Muscle layer of colon (tissue), 2 donors: ENCODE data around the gene SORCS2.

Source experiments
- H3K27ac ChIP-seq: one replicate; pipeline ENCODE4 v1.7.0; 2013; ENCODE audit warnings: low read depth, mild to moderate bottlenecking, low read length, moderate library complexity
- H3K27me3 ChIP-seq, 2 donors: one replicate each; pipeline ENCODE4 v1.7.0; 2013; ENCODE audit warnings: low read length in 2 of 2, mild to moderate bottlenecking in 2 of 2; ENCODE audit not compliant: insufficient read depth in 2 of 2, control insufficient read depth in 1 of 2
- H3K36me3 ChIP-seq: one replicate; pipeline ENCODE4 v1.7.0; 2013; ENCODE audit warnings: mild to moderate bottlenecking, low read length; ENCODE audit not compliant: insufficient read depth
- H3K4me1 ChIP-seq: one replicate; pipeline ENCODE4 v1.7.0; 2013; ENCODE audit warnings: mild to moderate bottlenecking, low read length; ENCODE audit not compliant: insufficient read depth
- H3K4me3 ChIP-seq, 2 donors: one replicate each; pipeline ENCODE4 v1.7.0; 2013; ENCODE audit warnings: low read length in 2 of 2, low read depth in 1 of 2, mild to moderate bottlenecking in 1 of 2, moderate library complexity in 1 of 2
- H3K9ac ChIP-seq: one replicate; pipeline ENCODE4 v1.7.0; 2013; ENCODE audit warnings: low read length
- H3K9me3 ChIP-seq: one replicate; pipeline ENCODE4 v1.7.0; 2013; ENCODE audit warnings: mild to moderate bottlenecking, low read length
- donor health status: abdominal sarcoma.
- donor health status: Adenocarcinoma of cecum.

SORCS2 gene

DNA sequence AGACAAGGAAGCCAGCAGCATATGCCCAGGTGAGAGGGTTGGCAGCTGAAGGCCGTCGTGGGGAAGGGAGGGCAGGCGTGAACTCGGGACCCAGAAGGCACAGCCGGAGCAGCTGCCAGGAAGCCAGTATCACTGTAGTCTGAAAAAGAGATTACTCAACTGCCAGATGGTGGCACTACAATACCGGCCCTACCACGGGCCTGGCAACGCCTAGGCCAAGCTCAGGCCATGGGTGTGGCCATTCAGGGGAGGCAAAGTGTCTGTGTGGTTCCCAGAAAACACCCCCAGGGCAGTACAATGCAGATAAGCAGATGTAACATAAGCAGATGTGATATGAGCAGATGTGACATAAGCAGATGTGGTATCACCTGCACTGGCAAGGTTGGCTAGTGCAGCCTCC lies 511.4 kb downstream of the SORCS2 start:
- no peak overlapping the region for H3K27ac ChIP-seq
- peaks cover 0 to 5% of the 10 kb centered on the region in 2 donors for H3K27me3 ChIP-seq
- no peak overlapping the region for H3K4me3 ChIP-seq
- no peaks in the 10 kb centered on the region for H3K4me1 ChIP-seq
- H3K36me3 ChIP-seq: no peaks in the 10 kb centered on the region
- no peak overlapping the region for H3K9ac ChIP-seq
- no peaks in the 10 kb centered on the region for H3K9me3 ChIP-seq

DNA sequence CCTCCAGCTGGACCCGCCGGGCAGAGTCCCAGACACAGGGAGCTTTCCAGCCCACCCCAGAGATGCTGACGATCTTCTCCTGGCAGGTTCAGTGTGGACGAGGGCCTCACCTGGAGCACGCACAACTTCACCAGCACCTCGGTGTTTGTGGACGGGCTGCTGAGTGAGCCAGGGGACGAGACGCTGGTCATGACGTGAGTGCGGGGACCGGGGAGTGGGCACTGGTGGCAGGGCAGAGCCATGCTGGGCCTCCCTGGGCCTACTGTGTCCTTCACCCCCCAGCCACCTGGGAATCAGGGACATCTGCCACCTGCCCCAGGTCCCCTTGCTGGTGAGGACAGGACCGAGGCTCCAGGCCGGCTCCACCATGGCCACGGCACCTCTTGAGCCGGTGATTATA lies 511.8 kb downstream of the SORCS2 start:
- H3K9ac ChIP-seq: no peak overlapping the region
- no peaks in the 10 kb centered on the region for H3K9me3 ChIP-seq
- H3K36me3 ChIP-seq: no peaks in the 10 kb centered on the region
- peaks cover 0 to 5% of the 10 kb centered on the region in 2 donors for H3K27me3 ChIP-seq
- H3K27ac ChIP-seq: no peak overlapping the region
- H3K4me1 ChIP-seq: no peaks in the 10 kb centered on the region
- H3K4me3 ChIP-seq: no peak overlapping the region

DNA sequence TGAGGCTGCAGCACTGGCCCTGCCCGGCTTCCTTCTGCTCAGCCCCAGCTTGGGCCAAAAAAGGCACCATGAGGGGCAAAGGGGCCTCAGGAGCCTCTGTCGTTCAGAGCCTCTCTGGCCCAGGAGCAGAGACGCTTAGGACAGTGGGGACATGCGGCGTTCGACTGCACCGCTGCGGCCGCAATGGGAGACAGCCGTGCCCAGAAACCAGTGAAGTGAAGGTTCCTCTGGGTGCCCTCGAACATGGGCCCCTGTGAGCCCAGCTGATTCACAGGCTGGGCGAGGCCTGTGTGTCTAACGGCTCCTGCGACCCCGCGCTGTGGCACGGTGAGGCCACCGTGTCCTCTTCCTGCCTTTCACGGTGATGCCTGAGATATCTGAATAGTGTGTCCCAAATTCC lies 512.3 kb downstream of the SORCS2 start:
- no peak overlapping the region for H3K27ac ChIP-seq
- H3K4me3 ChIP-seq: no peak overlapping the region
- peaks cover 0 to 5% of the 10 kb centered on the region in 2 donors for H3K27me3 ChIP-seq
- H3K9ac ChIP-seq: no peak overlapping the region
- no peaks in the 10 kb centered on the region for H3K4me1 ChIP-seq
- no peaks in the 10 kb centered on the region for H3K9me3 ChIP-seq
- H3K36me3 ChIP-seq: no peaks in the 10 kb centered on the region

DNA sequence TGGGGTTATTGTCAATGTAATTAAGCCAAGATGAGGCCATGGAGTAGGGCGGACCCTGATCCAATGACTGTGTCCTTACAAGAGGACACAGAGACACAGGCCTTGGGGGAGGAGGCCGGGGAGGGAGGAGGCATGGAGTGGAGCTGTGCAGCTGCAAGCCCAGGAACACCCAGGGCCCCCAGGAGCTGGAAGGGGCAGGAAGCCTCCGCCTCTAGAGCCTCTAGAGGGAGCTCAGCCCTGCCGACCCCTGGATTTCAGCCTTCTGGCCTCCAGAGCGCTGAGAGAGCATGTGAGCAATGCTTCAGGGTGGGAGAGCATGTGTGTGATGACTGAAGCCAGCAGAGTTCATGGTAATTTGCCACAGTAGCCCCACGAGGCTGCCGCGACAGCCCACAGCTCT lies 512.7 kb downstream of the SORCS2 start:
- peaks cover 0 to 5% of the 10 kb centered on the region in 2 donors for H3K27me3 ChIP-seq
- H3K27ac ChIP-seq: no peak overlapping the region
- H3K36me3 ChIP-seq: no peaks in the 10 kb centered on the region
- no peaks in the 10 kb centered on the region for H3K9me3 ChIP-seq
- H3K9ac ChIP-seq: no peak overlapping the region
- H3K4me1 ChIP-seq: no peaks in the 10 kb centered on the region
- no peak overlapping the region for H3K4me3 ChIP-seq

DNA sequence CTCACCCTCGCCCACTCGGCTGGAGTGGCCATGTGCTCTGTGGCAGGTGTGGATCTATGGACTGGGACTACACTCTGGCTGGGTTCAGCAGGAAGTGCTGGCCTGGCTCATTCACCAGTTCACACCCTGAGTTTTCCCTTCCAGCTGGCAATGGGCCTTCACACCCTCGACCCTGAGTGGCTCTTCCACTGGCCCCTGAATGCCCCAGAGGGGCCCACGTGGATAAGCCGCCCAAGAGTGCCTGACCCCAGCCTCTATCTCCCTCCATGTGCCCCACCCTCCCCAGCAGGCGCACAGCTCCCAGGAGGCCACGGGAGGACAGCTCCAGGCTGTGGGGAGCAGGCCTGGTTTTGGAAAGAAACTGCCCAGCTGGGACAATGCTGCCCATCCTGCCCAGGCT lies 513.3 kb downstream of the SORCS2 start:
- Histone ChIP-seq H3K4me3 (no peak overlapping the region), H3K27me3 (peaks cover 0 to 4% of the 10 kb centered on the region in 2 donors), H3K27ac (no peak overlapping the region), H3K9me3 (no peaks in the 10 kb centered on the region), H3K9ac (no peak overlapping the region), H3K36me3 (no peaks in the 10 kb centered on the region), H3K4me1 (no peaks in the 10 kb centered on the region)

DNA sequence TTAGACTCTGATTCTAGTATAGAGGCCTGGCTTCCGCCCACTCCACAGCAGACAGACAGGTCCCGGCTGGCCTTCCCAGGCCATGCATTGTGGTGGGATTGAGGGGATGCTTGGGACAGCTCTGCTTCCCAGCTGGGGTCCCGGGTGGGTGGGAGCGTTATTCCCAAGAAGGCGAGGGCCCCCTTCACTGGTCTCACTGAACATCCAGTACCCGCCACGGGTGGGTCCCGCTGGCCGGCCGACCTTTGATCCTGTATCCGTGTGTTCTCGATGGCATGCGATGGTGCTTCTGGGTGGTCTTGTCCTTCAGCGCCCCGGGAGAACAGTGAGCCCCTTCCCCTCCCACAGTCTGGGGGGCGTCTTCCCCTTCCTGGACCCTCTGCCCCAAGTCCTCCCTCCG lies 515.9 kb downstream of the SORCS2 start:
- Histone ChIP-seq H3K27ac (no peak overlapping the region), H3K4me3 (no peak overlapping the region), H3K9ac (no peak overlapping the region), H3K27me3 (no peaks in the 10 kb centered on the region), H3K36me3 (no peaks in the 10 kb centered on the region), H3K4me1 (no peaks in the 10 kb centered on the region), H3K9me3 (no peaks in the 10 kb centered on the region)

DNA sequence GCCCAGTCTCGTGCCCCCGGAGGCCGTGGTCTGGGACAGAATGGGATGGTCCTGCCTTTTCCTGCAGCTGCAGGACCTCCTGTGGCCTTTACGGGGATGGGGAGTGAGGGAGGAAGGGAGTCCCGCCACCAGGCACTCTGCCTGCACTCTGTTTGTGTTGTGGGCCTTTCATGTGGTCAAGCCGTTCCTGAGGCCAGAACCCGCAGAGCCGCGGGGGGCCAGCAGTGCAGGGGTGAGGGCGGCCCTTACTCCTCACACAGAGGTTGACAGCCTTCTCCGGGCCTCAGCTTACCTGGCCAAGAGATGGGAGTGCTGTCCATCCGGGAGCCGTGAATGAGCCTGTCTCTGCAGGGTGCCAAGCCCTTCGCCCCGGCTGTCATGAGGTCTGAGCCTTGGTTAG lies 516.6 kb downstream of the SORCS2 start:
- Histone ChIP-seq H3K27me3 (no peaks in the 10 kb centered on the region), H3K4me3 (no peak overlapping the region), H3K9me3 (no peaks in the 10 kb centered on the region), H3K4me1 (no peaks in the 10 kb centered on the region), H3K9ac (no peak overlapping the region), H3K27ac (no peak overlapping the region), H3K36me3 (no peaks in the 10 kb centered on the region)

DNA sequence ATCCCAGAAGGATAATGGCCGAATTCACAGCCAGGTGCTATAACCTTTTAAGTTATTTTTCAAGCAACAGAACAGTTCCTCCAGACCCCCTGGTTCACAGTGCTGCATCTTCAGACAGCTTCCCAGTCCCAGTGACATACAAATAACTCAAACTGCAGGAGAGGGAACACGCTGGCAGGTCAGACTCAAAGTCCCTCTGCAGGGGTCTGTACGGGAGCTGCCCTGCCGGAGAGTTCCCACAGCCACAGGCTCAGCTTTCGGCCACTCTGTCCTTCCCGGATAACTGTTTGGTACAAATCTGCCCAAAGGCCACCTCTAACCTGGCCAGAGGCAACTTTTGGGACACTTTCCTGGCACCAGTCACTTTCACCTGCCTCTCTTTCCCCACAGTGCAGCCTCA lies 517.1 kb downstream of the SORCS2 start:
- Histone ChIP-seq H3K9ac (no peak overlapping the region), H3K36me3 (no peaks in the 10 kb centered on the region), H3K27me3 (no peaks in the 10 kb centered on the region), H3K4me3 (no peak overlapping the region), H3K4me1 (no peaks in the 10 kb centered on the region), H3K27ac (no peak overlapping the region), H3K9me3 (no peaks in the 10 kb centered on the region)

DNA sequence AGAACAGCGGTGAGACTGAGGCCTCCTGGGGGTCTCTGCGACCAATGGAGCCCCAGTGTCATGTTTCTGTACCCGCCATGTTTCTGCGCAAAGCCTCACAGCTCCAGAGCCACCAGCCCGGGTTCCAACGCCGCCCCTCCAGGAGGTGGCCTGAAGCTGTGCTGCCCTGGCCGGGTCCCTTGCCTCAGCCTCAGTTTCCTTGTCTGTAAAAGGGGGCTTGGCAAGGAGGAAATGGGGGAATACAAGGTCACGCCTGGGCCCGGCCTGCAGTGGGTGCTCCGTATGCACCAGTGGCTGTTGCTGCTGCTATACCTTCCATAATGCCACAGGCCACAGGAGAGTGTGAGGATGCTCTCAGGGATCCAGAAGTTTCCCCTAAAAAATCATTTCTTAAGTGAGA lies 517.8 kb downstream of the SORCS2 start:
- Histone ChIP-seq H3K27me3 (no peaks in the 10 kb centered on the region), H3K9ac (no peak overlapping the region), H3K4me1 (no peaks in the 10 kb centered on the region), H3K36me3 (no peaks in the 10 kb centered on the region), H3K9me3 (no peaks in the 10 kb centered on the region), H3K27ac (no peak overlapping the region), H3K4me3 (no peak overlapping the region)

DNA sequence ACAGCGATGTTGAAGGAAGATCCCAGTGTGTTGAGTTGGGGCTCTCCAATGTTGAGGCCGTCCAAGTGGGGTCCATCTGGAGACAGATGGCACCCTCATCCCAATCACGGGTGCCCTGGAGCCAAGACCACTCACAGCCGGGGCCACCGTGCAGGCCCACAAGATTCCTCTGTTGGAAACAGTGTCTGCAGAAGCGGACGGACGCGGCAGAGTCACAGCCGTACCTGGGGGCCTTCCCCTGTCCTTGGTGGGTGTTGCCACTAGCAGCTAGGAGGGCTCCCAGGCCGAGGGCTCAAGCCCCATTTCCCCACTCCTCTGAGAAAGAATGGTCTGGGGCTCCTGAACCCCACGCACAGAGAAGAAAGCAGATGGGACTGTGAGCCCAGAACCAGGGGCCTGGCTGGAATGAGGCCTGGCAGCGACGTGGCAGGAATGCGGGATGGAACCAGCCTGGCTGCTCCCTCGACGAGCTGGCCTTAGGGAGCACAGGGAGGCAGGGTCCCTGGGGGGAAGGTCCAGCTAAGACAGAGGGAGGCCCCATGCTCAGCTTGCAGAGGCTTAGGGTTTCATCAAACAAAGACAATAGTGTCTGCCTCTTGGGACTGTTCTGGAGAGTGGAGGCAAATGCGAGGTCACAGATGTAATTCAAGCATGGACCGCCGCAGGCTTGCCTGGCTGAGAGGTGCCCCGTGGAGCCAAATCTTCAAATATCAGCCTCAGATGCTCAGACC lies 518.4 kb downstream of the SORCS2 start:
- H3K36me3 ChIP-seq: no peaks in the 10 kb centered on the region
- no peaks in the 10 kb centered on the region for H3K4me1 ChIP-seq
- H3K9ac ChIP-seq: no peak overlapping the region
- no peaks in the 10 kb centered on the region for H3K9me3 ChIP-seq
- H3K27ac ChIP-seq: no peak overlapping the region
- no peaks in the 10 kb centered on the region for H3K27me3 ChIP-seq
- H3K4me3 ChIP-seq: no peak overlapping the region

DNA sequence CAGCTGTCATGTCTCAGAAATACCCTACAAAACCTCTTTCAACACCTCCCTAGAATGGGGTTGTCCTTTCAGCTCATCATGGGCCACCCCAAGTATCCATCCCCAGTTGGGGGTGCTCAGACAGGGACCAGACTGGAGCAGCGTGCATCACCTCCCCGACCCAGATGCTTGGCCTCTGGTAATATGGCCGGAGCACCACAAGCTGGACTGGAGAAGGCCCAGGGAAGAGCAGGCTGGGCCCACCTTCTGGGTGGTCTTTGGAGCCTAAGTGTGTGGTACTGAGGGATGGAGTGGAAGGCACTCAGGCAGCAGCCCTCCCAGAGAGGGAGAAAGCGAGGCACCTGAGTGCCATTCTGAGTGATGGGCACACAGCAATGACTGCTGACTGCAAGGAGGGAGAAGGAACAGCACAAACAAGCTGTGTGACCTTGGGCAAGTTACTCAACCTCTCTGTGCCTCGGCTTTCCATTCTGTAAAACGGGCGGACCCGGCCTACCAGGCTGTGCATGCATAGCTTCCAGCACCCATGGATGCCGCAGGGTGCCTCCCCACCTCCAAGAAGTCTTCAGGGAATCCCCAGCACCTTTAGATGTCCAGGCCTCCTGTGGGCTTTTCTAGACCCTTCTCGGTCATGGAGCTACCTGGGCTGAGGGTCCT lies 519.1 kb downstream of the SORCS2 start:
- Histone ChIP-seq H3K4me1 (no peaks in the 10 kb centered on the region), H3K36me3 (no peaks in the 10 kb centered on the region), H3K27ac (no peak overlapping the region), H3K4me3 (no peak overlapping the region), H3K9me3 (no peaks in the 10 kb centered on the region), H3K9ac (no peak overlapping the region), H3K27me3 (no peaks in the 10 kb centered on the region)
